Activated CD8-positive, alpha-beta memory T cell treated with anti-CD3 and anti-CD28 coated beads for 24 hours (primary cell): ENCODE measurements around the gene FAM227A.

Experiments
- DNase-seq: peaks from one replicate; pipeline ENCODE4 v3.0.0-alpha.2; 2020

FAM227A gene

GRCh38 chr22:38531251-38531938, 124.8 kb downstream of the FAM227A start:
- no peak for DNase-seq
